OCI-LY7 (cell line): ENCODE results near the gene BCL7A. TPM values are rescaled to one million over a fixed set of nuclear protein-coding genes. Genes with fewer than 3 reads are reported as not detected.

Source experiments
- BruUV-seq: library from RNA; stranded (reverse); fragments of 400-500 nt; replicated peaks from 2 replicates; lab custom pipeline; 2021; lab: Mats Ljungman, UMichigan
- CTCF ChIA-PET: fragments of 300-600 bp; sonication (Branson Sonifier 250); formaldehyde crosslinking; loops from one replicate; lab custom pipeline; 2022; ENCODE audit warnings: antibody characterized with exemption; ENCODE audit not compliant: unreplicated experiment; lab: Charles Lee
- POLR2A ChIA-PET: fragments of 300-600 bp; sonication (Branson Sonifier 250); formaldehyde crosslinking; loops from one replicate; lab custom pipeline; 2022; ENCODE audit warnings: antibody characterized with exemption; lab: Charles Lee
- DNase-seq: peaks from one replicate; pipeline ENCODE4 v3.0.0-alpha.2; 2015; ENCODE audit warnings: low spot score
- H2AFZ ChIP-seq: fragments of 200-600 bp; sonication (generic), shearing (Covaris generic); 2 replicates; pipeline ENCODE4 v1.6.1; 2014; ENCODE audit warnings: mild to moderate bottlenecking, antibody characterized with exemption, low read length, moderate library complexity
- H3K27ac ChIP-seq: fragments of 200-600 bp; sonication (generic); 2 replicates; pipeline ENCODE4 v1.5.1; 2014; ENCODE audit warnings: mixed run types, low read depth, mild to moderate bottlenecking, moderate library complexity, low read length, inconsistent platforms; ENCODE audit not compliant: poor library complexity, severe bottlenecking
- H3K36me3 ChIP-seq: fragments of 200-600 bp; sonication (generic); 2 replicates; pipeline ENCODE4 v1.6.1; 2014; ENCODE audit warnings: mild to moderate bottlenecking, antibody characterized with exemption, low read length, moderate library complexity, mixed read lengths; ENCODE audit not compliant: insufficient read depth
- H3K4me1 ChIP-seq: fragments of 200-600 bp; sonication (generic); 2 replicates; pipeline ENCODE4 v1.5.1; 2014; ENCODE audit warnings: mild to moderate bottlenecking, low read length; ENCODE audit not compliant: insufficient read depth, poor library complexity, severe bottlenecking
- H3K4me2 ChIP-seq: fragments of 200-600 bp; sonication (generic); 2 replicates; pipeline ENCODE4 v1.6.1; 2014; ENCODE audit warnings: mild to moderate bottlenecking, low read length
- H3K4me3 ChIP-seq: fragments of 200-600 bp; sonication (generic); 2 replicates; pipeline ENCODE4 v1.5.1; 2014; ENCODE audit warnings: mild to moderate bottlenecking, low read depth, low read length; ENCODE audit not compliant: poor library complexity, severe bottlenecking
- H3K79me2 ChIP-seq: fragments of 200-600 bp; sonication (generic); 2 replicates; pipeline ENCODE4 v1.6.1; 2016; ENCODE audit warnings: low read depth, mild to moderate bottlenecking, low read length, moderate library complexity, mixed read lengths; ENCODE audit not compliant: insufficient read depth
- H3K9me2 ChIP-seq: fragments of 200-600 bp; sonication (generic); 2 replicates; pipeline ENCODE4 v1.6.1; 2016; ENCODE audit warnings: mild to moderate bottlenecking, low read length, mixed read lengths; ENCODE audit not compliant: insufficient read depth
- H3K9me3 ChIP-seq: fragments of 200-600 bp; sonication (generic); 2 replicates; pipeline ENCODE4 v1.6.1; 2014; ENCODE audit warnings: mild to moderate bottlenecking, mixed run types, low read length, mixed read lengths
- H4K20me1 ChIP-seq: fragments of 200-600 bp; sonication (generic); 2 replicates; pipeline ENCODE4 v1.6.1; 2014; ENCODE audit warnings: mild to moderate bottlenecking, antibody characterized with exemption, low read length, moderate library complexity, mixed read lengths; ENCODE audit not compliant: insufficient read depth
- EZH2phosphoT487 ChIP-seq: fragments of 200-600 bp; sonication (generic); IDR thresholded peaks from 2 replicates; pipeline ENCODE4 v1.6.1; 2018; ENCODE audit warnings: low read depth, borderline replicate concordance, mild to moderate bottlenecking, mixed run types, antibody characterized with exemption, low read length, moderate library complexity, mixed read lengths
- intact Hi-C: fragments of 100-400 bp; cut with micrococcal nuclease; formaldehyde crosslinking; loops from one replicate; pipeline ENCODE4 v1.10.0; 2022; ENCODE audit not compliant: unreplicated experiment
- total RNA-seq, 2 experiments: library from RNA; depleted of rRNA in 1 of 2; stranded (reverse); fragments of >200 nt in 1 of 2; shearing (Covaris generic) in 1 of 2; gene quantifications; 2 replicates each; pipeline ENCODE4 v1.2.3, GENCODE V29; 2014 to 2022
- TF ChIP-seq, protein P1 (sequence below): fragments of 200-600 bp; sonication (generic); conservative IDR thresholded peaks from 2 replicates; pipeline ENCODE4 v1.5.1; 2014; ENCODE audit warnings: mild to moderate bottlenecking, antibody characterized with exemption, low read length, moderate library complexity, mixed read lengths

Gene BCL7A
- total RNA-seq, 2 experiments from 2014 or later, result 76.2 to 84.7 TPM

GRCh38 chr12:122043476-122043875 is 21.8 kb downstream of the BCL7A start:
- Histone ChIP-seq H3K27ac (no peak overlapping the region), H3K79me2 (0 out of 2 replicates have a peak, but pooled peaks cover 3% of the 10 kb centered on the region), H4K20me1 (no peaks in the 10 kb centered on the region), H3K4me2 (no peak overlapping the region), H3K9me2 (no peaks in the 10 kb centered on the region), H3K4me1 (no peaks in the 10 kb centered on the region), H2AFZ (no peak overlapping the region), H3K4me3 (no peak overlapping the region), H3K36me3 (peaks cover 94% of the 10 kb centered on the region), H3K9me3 (no peaks in the 10 kb centered on the region)
- POLR2A ChIA-PET, result no interaction called here
- DNase-seq, result no peak
- CTCF ChIA-PET, result no interaction called here
- TF ChIP-seq, protein P1, sequence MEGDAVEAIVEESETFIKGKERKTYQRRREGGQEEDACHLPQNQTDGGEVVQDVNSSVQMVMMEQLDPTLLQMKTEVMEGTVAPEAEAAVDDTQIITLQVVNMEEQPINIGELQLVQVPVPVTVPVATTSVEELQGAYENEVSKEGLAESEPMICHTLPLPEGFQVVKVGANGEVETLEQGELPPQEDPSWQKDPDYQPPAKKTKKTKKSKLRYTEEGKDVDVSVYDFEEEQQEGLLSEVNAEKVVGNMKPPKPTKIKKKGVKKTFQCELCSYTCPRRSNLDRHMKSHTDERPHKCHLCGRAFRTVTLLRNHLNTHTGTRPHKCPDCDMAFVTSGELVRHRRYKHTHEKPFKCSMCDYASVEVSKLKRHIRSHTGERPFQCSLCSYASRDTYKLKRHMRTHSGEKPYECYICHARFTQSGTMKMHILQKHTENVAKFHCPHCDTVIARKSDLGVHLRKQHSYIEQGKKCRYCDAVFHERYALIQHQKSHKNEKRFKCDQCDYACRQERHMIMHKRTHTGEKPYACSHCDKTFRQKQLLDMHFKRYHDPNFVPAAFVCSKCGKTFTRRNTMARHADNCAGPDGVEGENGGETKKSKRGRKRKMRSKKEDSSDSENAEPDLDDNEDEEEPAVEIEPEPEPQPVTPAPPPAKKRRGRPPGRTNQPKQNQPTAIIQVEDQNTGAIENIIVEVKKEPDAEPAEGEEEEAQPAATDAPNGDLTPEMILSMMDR, result no peak
- no peak for TF ChIP-seq EZH2phosphoT487
- no TSS peak for BruUV-seq
- intact Hi-C loops, result no loop called here

DNA sequence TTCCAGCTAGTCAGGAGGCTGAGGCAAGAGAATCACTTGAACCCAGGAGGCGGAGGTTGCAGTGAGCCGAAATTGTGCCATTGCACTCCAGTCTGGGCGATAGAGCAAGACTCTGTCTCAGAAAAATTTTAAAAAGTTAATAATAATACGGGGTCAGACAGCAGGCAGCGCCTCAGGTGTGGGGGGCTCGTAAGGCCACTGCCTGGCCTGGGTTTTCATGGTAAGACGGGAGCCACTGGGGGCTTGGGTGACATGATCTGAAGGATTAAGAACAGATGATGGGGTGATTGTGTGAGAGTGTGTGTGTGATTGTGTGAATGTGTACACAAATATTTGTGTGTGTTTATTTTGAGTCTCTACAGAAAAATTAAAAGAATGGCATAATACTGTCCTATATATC is 23.6 kb downstream of the BCL7A start:
- H3K4me1 ChIP-seq, result no peaks in the 10 kb centered on the region

GRCh38 chr12:122046145-122046544 is 24.5 kb downstream of the BCL7A start:
- no peak for DNase-seq
- BruUV-seq, result no TSS peak
- ChIA-PET POLR2A (no interaction called here), CTCF (no interaction called here)
- no peak overlapping the region for H2AFZ ChIP-seq
- H3K79me2 ChIP-seq, result no peaks in the 10 kb centered on the region
- intact Hi-C loops, result no loop called here
- H3K36me3 ChIP-seq, result peaks cover 95% of the 10 kb centered on the region
- no peak overlapping the region for H3K27ac ChIP-seq
- H3K4me3 ChIP-seq, result no peak overlapping the region
- H3K4me1 ChIP-seq, result no peaks in the 10 kb centered on the region
- TF ChIP-seq, protein P1, result no peak
- no peak for TF ChIP-seq EZH2phosphoT487
- no peak overlapping the region for H3K4me2 ChIP-seq
- no peaks in the 10 kb centered on the region for H4K20me1 ChIP-seq
- no peaks in the 10 kb centered on the region for H3K9me2 ChIP-seq
- no peaks in the 10 kb centered on the region for H3K9me3 ChIP-seq

More for the DNA sequence above, 23.6 kb downstream of the BCL7A start:
- CTCF ChIA-PET, result no interaction called here
- POLR2A ChIA-PET, result no interaction called here
- intact Hi-C loops, result no loop called here
- Histone ChIP-seq H3K9me3 (no peaks in the 10 kb centered on the region), H3K27ac (no peak overlapping the region), H4K20me1 (no peaks in the 10 kb centered on the region), H3K79me2 (no peaks in the 10 kb centered on the region), H2AFZ (no peak overlapping the region), H3K9me2 (no peaks in the 10 kb centered on the region), H3K36me3 (peaks cover 95% of the 10 kb centered on the region), H3K4me3 (no peak overlapping the region), H3K4me2 (no peak overlapping the region)
- BruUV-seq, result no TSS peak
- DNase-seq, result no peak
- TF ChIP-seq EZH2phosphoT487, result no peak
- TF ChIP-seq, protein P1, result no peak
